Glutamatergic neuron (in vitro differentiated cells): ENCODE results near the gene IFNA13. TPM values are rescaled to one million over a fixed set of nuclear protein-coding genes. Genes with fewer than 3 reads are reported as not detected.

Experiments
- DNase-seq: peaks from one replicate; pipeline ENCODE4 v3.0.0; 2022
- H3K27ac Mint-ChIP-seq: one replicate; pipeline ENCODE4 v1.8.0; 2020; ENCODE audit warnings: mild to moderate bottlenecking, mixed read lengths, inconsistent platforms; ENCODE audit not compliant: unreplicated experiment
- H3K27me3 Mint-ChIP-seq: one replicate; pipeline ENCODE4 v1.8.0; 2020; ENCODE audit warnings: mild to moderate bottlenecking, moderate library complexity, mixed read lengths, inconsistent platforms; ENCODE audit not compliant: unreplicated experiment
- H3K36me3 Mint-ChIP-seq: one replicate; pipeline ENCODE4 v1.8.0; 2020; ENCODE audit warnings: mild to moderate bottlenecking, mixed read lengths, inconsistent platforms; ENCODE audit not compliant: unreplicated experiment
- H3K4me1 Mint-ChIP-seq: one replicate; pipeline ENCODE4 v1.8.0; 2020; ENCODE audit warnings: mild to moderate bottlenecking, low read depth, mixed read lengths, inconsistent platforms; ENCODE audit not compliant: unreplicated experiment
- H3K4me3 Mint-ChIP-seq: one replicate; pipeline ENCODE4 v1.8.0; 2020; ENCODE audit warnings: mild to moderate bottlenecking, mixed read lengths, inconsistent platforms; ENCODE audit not compliant: unreplicated experiment
- H3K9me3 Mint-ChIP-seq: one replicate; pipeline ENCODE4 v1.8.0; 2020; ENCODE audit warnings: mild to moderate bottlenecking, moderate library complexity, mixed read lengths, inconsistent platforms; ENCODE audit not compliant: unreplicated experiment
- CTCF ChIP-seq: fragments of 200-600 bp; sonication (generic); IDR thresholded peaks from one replicate; pipeline ENCODE4 v1.5.0; 2021; ENCODE audit not compliant: partially characterized antibody, unreplicated experiment
- total RNA-seq: library from RNA; stranded (reverse); fragmentation: NEBNext Ultra II Directional; extraction: Animal tissue kit (Norgen Biotek cat#: 25700); gene quantifications from one replicate; pipeline ENCODE4 v1.2.1, GENCODE V29; 2021; ENCODE audit not compliant: unreplicated experiment

The IFNA13 gene
- total RNA-seq, 1 donor from 2014 or later: not detected

GRCh38 chr9:21412107-21412506, 44.2 kb upstream of the IFNA13 start:
- Mint-ChIP-seq H3K27ac (no peak overlapping the region), H3K27me3 (no peaks in the 10 kb centered on the region), H3K9me3 (no peaks in the 10 kb centered on the region), H3K4me1 (no peaks in the 10 kb centered on the region), H3K36me3 (no peaks in the 10 kb centered on the region), H3K4me3 (no peak overlapping the region)
- no peak for DNase-seq
- no peak for TF ChIP-seq CTCF

GRCh38 chr9:21408817-21409216, 41.0 kb upstream of the IFNA13 start, which contains the start of gene IFNA8:
IFNA8 (plus strand) TSS chr9:21409117; CDS start chr9:21409177, 60 bp downstream.
- Mint-ChIP-seq H3K4me1 (no peaks in the 10 kb centered on the region), H3K27me3 (no peaks in the 10 kb centered on the region), H3K27ac (no peak within 1 kb of the TSS), H3K36me3 (no peaks in the 10 kb centered on the region), H3K9me3 (no peaks in the 10 kb centered on the region), H3K4me3 (no peak within 1 kb of the TSS)
- no peak for DNase-seq
- TF ChIP-seq CTCF: no peak

- no peaks in the 10 kb centered on the region for H3K36me3 Mint-ChIP-seq
- H3K4me3 Mint-ChIP-seq: no peak overlapping the region
- no peak overlapping the region for H3K27ac Mint-ChIP-seq
- H3K27me3 Mint-ChIP-seq: no peaks in the 10 kb centered on the region
- no peak for TF ChIP-seq CTCF
- DNase-seq: no peak
- H3K9me3 Mint-ChIP-seq: no peaks in the 10 kb centered on the region
- H3K4me1 Mint-ChIP-seq: no peaks in the 10 kb centered on the region
Measured at GRCh38 chr9:21404146-21404545, 36.3 kb upstream of the IFNA13 start.

DNA sequence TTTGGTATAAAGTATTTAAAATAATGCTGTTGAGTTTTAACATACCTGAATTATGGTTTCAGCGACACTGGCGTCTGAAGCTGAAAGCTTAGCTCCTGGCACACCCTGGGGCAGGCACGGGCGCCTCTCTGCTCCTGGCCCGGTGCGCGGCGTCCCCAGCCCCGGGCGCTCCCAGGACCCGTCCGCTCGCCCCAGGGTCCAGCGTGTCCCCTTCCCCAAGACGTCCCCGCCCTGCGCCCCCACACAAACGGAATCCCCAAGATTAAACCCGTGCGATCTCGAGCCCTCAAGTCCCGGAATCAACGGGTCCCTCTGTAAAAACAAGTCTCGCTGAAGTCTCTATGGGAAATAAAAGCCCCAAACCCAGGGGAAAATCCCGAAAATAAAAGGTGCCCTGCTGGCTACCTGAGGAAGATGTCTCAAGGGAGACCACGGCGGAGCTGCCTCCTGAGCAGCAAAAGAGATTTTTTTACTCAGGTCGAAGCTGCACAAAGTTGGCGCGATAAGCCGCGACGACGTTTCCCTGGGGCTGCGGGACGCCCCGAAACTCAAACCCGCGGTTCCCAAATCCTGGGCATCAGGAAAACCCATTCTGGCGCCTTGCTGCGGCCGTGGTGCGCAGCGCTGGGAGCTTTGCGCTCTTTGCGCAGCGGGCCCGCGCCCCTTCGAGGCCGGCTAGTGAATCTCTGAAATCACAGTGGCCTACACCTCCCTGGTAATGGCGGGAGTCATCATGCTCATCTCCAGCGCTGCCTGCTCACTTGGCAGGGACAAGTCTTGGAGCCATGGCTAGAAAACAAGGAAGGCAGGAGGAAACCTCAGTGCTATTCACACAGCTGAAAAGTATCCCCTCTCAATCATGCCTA, 34.8 kb upstream of the IFNA13 start:
- Mint-ChIP-seq H3K9me3 (no peaks in the 10 kb centered on the region), H3K36me3 (no peaks in the 10 kb centered on the region), H3K27me3 (no peaks in the 10 kb centered on the region), H3K27ac (no peak overlapping the region), H3K4me3 (peak overlapping the region; percentile 91), H3K4me1 (no peaks in the 10 kb centered on the region)
- peak; percentile 57 for DNase-seq
- TF ChIP-seq CTCF: no peak

DNA sequence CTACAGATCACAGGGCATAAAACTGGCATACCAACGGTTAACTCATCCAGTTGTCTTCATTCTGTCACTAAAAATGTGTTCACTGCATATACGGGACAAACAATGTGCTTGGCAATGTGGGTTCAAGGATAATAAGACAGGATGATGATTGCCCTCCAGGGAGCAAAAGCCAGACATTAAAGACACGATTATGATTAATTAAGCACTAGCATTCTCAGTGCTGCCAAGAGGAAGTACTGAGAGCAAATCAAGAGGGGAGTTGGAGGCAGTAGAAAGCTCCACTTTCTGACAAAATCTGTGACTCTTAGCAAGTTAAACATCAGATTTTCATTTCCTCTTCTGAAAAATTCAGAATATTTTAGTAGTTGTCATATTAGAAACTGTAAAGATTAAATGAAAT, 32.1 kb upstream of the IFNA13 start:
- no peak overlapping the region for H3K4me3 Mint-ChIP-seq
- no peak for TF ChIP-seq CTCF
- H3K36me3 Mint-ChIP-seq: no peaks in the 10 kb centered on the region
- no peaks in the 10 kb centered on the region for H3K9me3 Mint-ChIP-seq
- H3K27me3 Mint-ChIP-seq: no peaks in the 10 kb centered on the region
- no peaks in the 10 kb centered on the region for H3K4me1 Mint-ChIP-seq
- no peak for DNase-seq
- no peak overlapping the region for H3K27ac Mint-ChIP-seq
